ENCODE results near the gene BCR. TPM values are rescaled to one million over a fixed set of nuclear protein-coding genes. Genes with fewer than 3 reads are reported as not detected.

Gene BCR
- polyA plus RNA-seq, 3 donors: 10.3 to 37.9 (median 14.8) TPM

DNA sequence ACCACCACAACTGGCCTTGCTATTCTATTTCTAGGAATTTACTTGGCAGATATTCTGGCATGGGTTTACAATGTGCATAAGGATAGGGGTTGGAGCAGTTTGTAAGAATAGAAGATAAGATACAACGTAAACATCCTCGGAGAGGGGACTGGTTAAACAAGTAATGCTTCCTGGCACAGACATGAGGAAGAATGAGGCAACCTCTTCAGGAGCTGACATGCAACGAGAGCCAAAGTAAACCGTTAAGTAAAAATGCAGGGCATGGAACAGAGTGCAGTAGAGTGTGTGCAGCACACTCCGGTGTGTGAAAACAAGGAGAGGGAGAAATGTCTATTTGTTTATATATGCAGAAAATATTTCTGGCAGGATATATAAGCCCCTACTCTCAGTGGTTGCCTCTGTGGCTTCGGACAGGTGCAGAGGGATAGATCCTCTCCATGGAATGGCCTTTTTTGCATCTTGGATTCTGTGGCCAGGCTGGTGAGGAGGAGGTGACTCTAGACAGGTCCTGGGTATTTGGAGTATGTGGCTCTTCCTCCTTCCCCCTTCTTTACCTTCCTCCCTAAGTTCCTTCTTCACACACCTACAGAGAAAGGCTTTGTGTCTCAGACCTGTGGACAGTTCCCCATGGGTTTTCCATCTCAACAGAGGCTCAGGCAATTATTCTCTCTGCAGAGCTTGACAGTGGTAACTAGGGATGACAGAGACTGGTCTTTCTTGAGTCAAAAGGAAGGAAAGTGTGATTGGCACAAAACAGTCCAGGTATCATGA is 32.5 kb upstream of the BCR start:
- WGBS, 3 donors: 16 to 34% (median 33%) methylated on average over 6 of the region's 6 CpGs
- H3K27ac ChIP-seq (ENCODE audit: low read depth, low read length): no peak overlapping the region

DNA sequence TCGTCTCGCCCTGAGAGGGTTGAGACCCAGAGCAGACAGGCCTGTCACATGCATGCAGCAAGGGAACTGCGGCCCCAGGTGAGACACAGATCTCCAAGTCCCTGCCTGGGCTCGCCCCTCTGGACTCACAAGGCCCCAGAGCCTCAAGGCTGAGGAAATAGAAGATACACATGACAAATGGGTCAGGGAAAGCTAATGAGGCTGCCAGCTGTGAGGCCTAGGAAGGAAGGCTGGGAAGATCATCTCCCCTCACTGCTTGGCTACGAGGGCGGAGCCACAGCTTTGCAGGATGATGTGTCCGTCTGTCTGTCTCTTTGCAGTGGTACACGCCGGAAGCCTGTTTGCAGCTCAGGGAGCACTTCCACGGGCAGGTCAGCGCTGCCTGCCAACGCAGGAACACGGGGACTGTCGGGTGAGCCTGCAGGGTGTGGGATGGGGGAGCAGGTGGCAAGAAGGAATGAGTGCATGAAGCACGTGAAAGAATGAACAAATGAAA is 30.5 kb upstream of the BCR start:
- WGBS, 3 donors: 81 to 84% (median 82%) methylated on average over 15 of the region's 15 CpGs
- no peak overlapping the region for H3K27ac ChIP-seq (ENCODE audit: low read depth, low read length)

DNA sequence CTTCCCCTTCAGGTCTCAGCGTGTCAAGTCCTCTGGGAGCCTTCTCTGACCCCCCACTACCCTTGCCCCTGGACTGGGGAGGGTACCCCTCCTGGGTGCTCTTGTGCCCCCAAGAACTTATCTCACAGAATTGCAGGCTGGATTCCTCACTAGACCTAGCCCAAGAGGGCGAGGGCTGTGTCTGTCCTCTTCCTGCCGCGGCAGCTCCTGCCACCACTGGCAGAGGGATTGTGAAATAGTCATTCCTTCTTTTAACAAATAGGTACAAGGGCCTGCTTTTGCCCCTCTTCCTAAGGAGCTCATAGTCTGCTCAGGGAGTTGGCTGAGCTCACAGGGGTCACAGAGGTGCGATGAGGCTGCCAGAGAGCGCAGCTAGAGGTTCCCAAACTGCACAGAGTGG is 29.5 kb upstream of the BCR start:
- 64 to 92% (median 68%) methylated on average over 6 of the region's 6 CpGs for WGBS, 3 donors
- no peak overlapping the region for H3K27ac ChIP-seq (ENCODE audit: low read depth, low read length)

DNA sequence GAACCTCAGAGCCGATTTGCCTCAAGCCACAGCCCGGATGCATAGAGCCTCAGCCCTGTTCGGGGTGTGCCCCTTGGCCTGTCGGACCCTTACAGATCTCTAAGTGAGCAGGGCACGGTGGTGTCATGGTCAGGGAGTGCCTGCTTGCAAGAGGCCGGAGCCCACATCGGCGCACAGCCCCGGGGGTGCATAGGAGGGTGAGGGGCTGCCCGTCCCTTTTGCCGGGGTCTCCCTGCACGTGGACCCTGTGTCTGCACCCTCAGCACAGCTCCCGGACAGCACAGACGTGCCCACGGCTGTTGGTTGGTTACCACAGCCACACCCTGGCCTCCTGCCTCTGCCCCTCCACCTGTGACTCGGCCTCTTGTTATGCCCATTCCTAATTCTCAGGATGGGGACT is 28.5 kb upstream of the BCR start:
- WGBS, 3 donors: 81 to 94% (median 93%) methylated on average over 16 of the region's 16 CpGs
- no peak overlapping the region for H3K27ac ChIP-seq (ENCODE audit: low read depth, low read length)

DNA sequence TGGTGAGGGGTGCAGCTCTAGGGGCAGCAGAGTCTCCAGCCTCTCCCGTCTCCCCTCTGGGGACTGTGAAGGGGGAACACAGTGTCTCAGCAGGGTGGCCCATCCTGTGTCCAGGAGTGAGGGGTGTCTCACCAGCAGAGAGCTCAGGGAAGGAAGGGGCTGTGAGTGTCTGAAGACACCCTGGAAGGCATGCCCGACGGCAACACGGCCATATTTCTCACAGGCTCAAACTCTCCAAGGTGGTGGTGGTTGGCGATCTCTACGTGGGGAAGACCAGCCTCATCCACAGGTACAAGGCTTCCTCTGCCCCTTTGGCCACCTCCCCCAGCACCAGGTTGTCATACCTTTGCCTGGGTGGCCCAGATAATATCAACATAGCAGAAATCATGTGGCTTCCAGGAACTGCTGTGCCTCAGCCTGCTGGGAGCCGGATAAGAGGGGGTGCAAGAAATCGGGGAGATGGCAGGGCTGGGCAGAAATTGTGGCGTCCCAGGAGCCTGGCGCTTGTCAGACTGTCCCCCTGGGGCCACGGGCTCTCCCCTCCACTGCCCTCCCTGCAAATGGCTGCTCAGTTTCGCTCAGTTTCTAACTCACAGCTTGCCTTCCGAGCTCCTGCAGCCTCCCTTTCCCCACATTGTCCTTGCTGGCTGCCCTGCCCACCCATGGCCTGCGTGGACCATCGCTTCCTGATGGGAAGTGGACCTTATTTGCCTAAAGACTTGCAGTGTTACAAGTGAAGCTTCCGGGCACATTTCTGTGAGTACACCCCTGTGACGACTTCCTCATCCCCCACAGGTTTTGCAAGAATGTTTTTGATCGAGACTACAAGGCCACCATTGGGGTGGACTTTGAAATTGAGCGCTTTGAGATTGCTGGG is 27.8 kb upstream of the BCR start:
- peak overlapping the region; percentile 75 for H3K27ac ChIP-seq (ENCODE audit: low read depth, low read length)

DNA sequence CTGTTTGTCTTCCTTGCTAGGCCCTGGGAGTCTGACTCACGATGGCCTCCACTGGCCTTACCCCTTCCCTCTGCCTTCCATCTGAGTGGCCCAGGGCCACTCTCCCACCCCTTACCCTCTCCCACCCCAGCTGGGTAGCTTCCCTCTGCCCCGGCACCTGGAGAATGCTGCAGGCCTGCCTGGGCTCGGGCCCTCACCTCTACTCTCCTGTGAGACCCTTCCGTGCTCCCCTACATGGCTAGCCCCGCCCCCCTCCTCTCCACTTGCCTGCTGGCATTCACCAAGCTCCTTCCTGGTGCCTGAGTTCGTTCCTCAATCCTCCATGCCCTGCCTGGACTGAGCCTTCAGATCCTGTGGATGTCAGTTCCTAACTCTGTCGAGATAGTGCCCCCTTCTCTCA is 26.3 kb upstream of the BCR start:
- no peak overlapping the region for H3K27ac ChIP-seq (ENCODE audit: low read depth, low read length)
- 74 to 85% (median 85%) methylated on average over 7 of the region's 7 CpGs for WGBS, 3 donors

More for the DNA sequence above, 27.8 kb upstream of the BCR start:
- 68 to 87% (median 80%) methylated on average over 18 to 19 of the region's 19 CpGs for WGBS, 3 donors

DNA sequence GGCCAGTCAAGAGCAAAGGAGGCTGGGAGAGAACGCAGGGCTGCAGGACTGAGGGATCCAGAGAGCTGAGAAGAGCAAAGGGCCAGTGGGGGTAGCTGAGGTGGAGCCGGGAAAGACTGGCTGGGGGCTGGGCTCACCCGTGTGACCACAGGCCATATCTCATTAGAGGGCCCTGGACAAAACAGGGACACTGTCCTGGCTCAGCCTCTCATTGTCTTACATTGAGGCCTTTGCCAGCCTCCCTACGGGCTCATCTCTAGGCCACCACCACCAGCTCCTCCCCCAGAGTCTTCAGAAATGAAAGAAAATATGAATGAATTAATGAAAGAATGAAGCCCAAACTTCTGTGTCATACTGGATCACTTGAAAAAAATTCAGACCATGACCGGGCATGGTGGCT is 25.8 kb upstream of the BCR start:
- WGBS, 3 donors: 83 to 93% (median 91%) methylated on average over 5 of the region's 5 CpGs
- no peak overlapping the region for H3K27ac ChIP-seq (ENCODE audit: low read depth, low read length)

DNA sequence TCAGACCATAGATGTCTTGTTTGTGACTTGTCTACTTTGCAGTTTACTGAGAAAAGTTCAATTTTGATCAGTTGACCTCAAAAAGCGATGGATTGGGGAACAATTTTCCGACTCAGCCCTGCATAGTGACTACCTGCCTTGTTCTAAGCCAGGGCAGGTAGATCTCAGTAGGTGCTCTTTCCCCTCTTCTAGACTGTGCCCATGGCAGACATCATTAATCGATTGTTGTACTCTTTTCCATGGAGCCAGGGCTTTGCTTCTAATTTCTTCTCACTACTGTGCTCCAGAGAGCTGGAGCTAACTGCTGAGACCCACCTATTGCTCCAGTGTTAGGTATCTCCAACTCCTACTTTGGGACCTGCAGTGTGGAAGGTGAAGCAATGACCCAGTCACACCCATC is 25.2 kb upstream of the BCR start:
- WGBS, 3 donors: 95 to 97% (median 96%) methylated on average over 3 of the region's 3 CpGs
- no peak overlapping the region for H3K27ac ChIP-seq (ENCODE audit: low read depth, low read length)

DNA sequence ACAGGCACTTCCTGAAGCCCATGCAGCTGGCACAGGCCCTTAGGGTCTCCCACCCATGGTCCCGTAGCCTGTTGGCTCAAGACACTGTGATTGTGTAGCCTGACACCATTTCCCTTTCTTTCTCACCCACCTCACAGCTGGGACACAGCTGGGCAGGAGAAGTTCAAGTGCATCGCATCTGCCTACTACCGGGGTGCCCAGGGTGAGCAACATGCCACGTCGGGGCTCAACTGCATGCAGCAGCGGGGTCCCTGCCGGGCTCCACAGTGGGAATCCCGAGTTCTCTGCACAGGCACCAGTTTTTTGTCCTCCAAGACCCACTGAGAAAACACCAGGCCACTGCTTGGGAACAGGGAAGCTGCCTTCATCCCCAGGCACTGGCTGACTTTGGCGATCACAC is 24.5 kb upstream of the BCR start:
- 93 to 95% (median 95%) methylated on average over 9 of the region's 9 CpGs for WGBS, 3 donors
- no peak overlapping the region for H3K27ac ChIP-seq (ENCODE audit: low read depth, low read length)

DNA sequence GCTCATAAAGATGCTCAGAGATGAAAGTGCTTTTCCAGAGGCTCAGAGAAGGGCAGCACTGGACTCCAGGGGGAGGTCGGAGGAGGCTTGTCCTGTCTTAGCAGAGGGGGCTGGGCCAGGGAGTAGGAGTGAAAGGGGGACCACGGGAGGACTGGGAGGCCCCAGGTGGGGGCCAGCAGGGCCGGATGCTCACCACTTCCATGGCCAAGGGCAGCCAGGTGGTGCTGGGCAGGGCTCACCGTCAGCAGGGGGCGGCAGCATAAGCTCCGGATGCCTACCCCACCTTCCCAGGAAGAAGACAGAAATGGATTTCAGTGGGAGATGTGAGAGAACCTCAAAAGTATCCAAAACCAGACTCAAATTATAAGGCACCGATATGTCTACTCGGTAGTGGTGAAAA is 24.0 kb upstream of the BCR start:
- WGBS, 3 donors: 43 to 63% (median 59%) methylated on average over 8 of the region's 8 CpGs
- no peak overlapping the region for H3K27ac ChIP-seq (ENCODE audit: low read depth, low read length)

DNA sequence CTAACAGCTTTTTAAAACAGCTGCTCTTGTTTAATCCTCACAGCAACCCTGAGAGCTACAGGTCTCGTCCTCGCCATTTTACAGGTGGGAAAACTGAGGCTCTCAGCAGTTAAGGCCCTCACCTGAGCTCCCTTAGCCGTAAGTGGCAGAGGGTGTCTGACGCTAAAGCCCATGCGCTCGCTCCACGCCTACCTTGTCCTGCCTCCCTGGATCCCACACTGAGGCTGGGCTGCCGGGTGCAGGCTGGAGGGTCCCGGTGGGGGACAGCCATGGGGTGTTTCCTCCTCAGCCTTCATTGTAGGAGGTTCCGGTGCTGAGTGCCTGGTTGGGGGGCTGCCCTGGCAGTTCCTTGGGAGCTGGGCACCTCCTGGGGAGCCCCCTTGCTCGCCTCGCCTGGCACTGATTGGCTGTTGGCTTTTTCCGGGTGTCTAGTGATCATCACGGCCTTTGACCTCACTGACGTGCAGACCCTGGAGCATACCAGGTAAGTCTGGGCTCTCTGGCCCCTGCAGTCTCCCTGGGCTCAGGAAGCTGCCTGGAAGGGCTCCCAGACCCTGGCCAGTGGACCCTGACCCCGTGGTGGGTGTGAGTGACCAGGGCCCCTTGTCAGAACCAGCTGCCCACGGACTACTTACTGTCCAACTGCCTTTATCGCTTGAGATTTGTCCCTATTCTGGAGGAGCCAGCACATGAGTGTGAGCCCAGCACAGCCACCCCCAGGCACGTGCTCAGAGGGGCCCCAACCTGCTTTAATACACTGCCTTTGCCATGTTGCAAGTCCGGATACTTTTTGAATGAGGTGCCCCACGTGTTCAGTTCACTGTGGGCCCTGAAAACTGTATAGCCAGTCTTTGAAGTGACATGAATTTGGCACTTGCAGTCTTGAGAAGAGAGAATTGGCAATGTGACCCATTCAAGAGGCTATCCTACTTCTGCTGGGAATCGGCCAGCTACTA is 22.5 kb upstream of the BCR start:
- 85 to 92% (median 90%) methylated on average over 22 of the region's 22 CpGs for WGBS, 3 donors
- no peak overlapping the region for H3K27ac ChIP-seq (ENCODE audit: low read depth, low read length)

DNA sequence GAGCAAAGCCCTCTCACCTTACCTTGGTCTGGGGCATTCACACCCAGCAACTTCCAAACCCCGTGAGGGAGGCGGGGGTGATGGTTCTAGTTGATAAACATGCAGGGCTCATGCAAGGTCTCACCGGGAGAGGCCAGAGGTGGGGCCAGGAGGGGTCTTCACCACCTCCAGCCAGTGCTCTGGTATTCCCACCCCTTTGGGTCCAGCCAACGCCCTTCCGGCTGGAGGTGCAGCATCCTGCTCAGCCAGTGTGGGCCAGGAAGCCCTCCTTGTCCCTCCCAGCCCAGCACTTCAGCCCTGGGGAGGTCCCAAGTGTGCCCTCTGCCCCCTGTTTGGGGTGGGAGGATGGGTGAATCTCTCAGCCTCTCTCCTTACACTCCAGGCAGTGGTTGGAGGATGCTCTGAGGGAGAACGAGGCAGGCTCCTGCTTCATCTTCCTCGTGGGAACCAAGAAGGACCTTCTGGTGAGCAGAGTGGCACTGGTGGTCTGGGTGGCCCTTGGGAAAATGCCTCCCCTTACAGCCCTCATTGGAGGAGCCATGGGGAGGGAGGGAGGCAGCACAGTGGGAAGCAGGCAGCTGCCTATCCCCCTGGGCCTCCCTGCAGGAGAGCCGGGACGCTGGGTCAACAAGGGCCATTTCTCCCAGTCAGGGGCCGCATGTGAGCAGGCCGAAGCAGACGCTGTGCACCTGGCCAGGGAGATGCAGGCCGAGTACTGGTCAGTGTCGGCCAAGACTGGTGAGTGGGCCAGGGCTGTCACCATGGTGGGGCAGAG is 21.6 kb upstream of the BCR start:
- 76 to 90% (median 83%) methylated on average over 14 of the region's 14 CpGs for WGBS, 3 donors
- H3K27ac ChIP-seq (ENCODE audit: low read depth, low read length): no peak overlapping the region

DNA sequence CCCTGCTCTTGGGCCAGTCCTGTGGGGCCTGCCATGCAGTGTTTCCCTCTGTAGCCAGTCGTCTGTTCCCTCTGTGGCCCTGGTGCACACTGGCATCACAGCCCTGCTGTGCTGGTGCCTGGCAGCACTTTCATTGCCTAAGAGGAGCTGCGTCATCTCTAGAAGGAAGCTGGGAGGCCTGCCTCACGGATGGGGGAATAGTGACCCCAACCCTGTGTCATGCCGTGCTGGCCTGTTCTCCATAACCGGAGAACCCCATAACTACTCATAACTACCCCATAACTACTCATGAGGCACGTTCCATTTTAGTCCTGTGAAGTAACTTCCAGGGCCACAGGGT is 21.0 kb upstream of the BCR start:
- H3K27ac ChIP-seq (ENCODE audit: low read depth, low read length): no peak overlapping the region
- 70 to 81% (median 74%) methylated on average over 6 of the region's 6 CpGs for WGBS, 3 donors

DNA sequence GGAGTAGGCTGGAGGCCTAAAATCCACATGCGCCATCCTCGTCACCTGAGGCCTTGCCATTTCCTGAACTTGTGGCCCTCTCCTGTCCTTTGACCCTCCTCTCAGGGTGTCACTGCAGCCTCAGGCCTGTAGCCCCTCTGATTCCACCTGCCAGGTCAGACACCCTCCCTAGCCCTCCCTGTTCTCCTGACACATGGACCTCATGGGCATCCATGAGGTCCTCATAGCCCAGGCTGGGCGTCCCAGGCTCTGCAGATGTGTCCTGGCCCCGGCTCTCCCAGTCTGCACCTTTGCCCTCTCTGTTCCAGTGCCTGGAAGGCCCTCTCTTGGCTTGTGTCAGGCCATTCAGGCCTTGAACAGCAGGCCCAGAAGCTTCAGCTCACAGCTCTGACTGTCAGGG is 19.3 kb upstream of the BCR start:
- 86 to 92% (median 90%) methylated on average over 4 of the region's 4 CpGs for WGBS, 3 donors

DNA sequence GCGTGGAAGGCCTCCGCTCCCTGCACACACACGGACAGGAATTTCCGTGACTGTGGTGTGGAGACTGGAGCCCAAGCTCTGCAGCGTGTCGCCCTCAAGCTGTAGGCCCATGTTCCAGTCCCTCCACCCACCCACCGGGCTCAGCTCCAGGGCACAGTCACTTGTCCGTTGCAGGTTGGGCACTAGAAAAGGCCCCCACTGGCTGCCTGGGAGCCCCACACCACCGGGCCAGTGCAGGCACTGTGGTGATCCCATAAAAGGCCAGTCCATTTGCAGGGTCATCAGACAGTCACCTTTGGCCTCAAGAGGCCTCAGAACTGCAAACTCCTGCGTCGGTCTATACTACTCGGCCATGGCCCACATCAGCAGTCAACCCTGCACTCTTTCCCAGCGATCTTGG is 18.7 kb upstream of the BCR start:
- WGBS, 3 donors: 86 to 90% (median 88%) methylated on average over 13 of the region's 13 CpGs
- no peak overlapping the region for H3K27ac ChIP-seq (ENCODE audit: low read depth, low read length)

More for the DNA sequence above, 19.3 kb upstream of the BCR start:
- no peak overlapping the region for H3K27ac ChIP-seq (ENCODE audit: low read depth, low read length)

DNA sequence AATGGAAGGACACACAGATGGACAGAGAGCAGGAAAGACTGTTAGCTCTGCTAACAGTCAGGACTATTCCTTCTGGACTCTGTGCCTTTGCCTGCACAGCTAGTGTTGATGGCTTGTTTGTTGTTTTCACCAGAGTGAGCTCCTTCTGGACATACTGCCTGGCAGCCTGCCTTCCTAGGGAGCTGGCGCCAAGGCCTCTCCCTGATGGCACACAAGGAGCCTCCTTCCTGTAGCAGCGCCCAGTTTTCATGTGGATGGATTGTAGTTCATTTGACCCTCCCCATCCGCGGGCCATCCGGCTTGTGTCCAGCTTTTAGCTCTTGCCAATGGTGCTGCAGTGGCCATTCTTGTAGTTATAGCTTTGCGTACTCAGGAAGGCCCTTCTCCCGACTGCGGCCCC is 16.6 kb upstream of the BCR start:
- H3K27ac ChIP-seq (ENCODE audit: low read depth, low read length): no peak overlapping the region
- 61 to 80% (median 62%) methylated on average over 8 of the region's 8 CpGs for WGBS, 3 donors

DNA sequence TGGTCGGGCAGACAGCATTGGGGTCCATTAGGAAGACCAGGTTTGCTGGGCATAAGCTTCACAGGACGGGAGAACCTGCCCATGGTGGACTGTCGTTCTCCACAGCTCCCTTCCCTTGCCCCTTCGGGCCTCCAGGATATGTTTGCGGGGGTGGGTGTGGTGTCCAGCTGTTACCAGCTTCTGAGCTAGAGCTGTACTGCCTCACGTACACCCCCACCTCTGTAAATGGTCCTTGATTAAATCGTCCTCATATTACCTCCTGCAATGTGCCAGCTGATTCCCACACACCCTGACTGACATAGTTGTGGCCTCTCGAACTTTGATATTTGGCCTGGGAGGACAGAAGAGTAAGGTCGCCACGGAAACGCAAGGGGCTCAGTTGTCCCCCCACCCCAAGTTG is 16.2 kb upstream of the BCR start:
- WGBS, 3 donors: 75 to 78% (median 77%) methylated on average over 11 of the region's 11 CpGs

More for the DNA sequence above, 16.2 kb upstream of the BCR start:
- no peak overlapping the region for H3K27ac ChIP-seq (ENCODE audit: low read depth, low read length)

All from adipose tissue (tissue), 3 donors.